ENCODE data around the gene PCF11.

The PCF11 gene

DNA sequence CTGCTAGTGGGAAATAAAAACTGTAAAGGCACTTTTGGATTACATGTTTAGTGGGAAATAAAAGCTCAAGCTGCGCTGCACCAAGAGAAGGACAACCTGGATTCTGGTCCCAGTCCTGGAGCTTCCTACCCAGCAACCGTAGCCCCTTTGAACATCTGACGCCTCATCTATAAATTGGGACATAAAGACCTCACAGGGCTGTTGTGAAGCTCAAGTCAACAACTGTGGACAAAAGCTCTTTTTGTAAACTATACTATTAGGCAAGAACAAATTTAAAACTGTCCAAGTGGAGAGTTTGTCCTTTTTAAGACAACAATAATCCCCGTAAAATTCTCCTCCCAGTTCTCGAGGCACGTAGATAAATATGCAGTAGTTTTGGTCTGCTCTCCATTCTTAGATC, 17.6 kb upstream of the PCF11 start:
- TF ChIP-seq SIN3A (IDR thresholded peaks at IDR 0.05; ENCODE audit: borderline replicate concordance, insufficient read depth, low read length), result no peak
- TF ChIP-seq TAF1 (IDR thresholded peaks at IDR 0.05; ENCODE audit: borderline replicate concordance, insufficient read depth, low read length), result no peak

DNA sequence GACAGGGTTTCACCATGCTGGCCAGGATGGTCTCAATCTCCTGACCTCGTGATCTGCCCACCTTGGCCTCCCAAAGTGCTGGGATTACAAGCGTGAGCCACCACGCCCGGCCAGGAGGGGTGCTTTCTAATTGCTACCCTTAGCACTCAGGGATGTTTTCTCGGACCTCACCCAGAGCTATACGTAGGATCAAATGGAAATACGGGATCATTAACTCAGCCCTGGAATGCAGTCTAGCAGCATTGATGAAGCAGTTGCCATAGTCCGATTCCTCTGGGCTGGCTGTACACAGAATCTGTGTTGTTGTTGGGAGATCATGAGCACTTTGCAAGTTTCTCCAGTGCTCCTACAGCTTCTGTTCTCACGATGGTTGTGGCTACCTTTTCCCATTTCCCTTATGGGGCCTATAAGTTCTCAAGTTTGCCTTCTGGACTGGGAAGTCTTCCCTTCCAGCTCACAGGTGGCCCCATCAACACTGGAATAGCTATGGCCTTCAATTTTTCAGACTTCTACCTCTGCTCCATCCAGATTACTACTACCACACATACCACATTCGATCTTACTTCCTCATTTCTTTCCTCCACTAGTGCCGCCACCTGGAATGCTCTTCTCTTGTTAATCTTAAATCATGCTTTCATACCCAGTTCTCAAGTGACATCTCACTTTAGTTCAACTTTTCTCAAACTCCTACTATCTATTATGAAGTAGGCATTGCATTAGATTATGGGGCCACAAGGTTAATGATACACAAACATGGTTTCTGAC, 16.1 kb upstream of the PCF11 start:
- TF ChIP-seq, protein P1, sequence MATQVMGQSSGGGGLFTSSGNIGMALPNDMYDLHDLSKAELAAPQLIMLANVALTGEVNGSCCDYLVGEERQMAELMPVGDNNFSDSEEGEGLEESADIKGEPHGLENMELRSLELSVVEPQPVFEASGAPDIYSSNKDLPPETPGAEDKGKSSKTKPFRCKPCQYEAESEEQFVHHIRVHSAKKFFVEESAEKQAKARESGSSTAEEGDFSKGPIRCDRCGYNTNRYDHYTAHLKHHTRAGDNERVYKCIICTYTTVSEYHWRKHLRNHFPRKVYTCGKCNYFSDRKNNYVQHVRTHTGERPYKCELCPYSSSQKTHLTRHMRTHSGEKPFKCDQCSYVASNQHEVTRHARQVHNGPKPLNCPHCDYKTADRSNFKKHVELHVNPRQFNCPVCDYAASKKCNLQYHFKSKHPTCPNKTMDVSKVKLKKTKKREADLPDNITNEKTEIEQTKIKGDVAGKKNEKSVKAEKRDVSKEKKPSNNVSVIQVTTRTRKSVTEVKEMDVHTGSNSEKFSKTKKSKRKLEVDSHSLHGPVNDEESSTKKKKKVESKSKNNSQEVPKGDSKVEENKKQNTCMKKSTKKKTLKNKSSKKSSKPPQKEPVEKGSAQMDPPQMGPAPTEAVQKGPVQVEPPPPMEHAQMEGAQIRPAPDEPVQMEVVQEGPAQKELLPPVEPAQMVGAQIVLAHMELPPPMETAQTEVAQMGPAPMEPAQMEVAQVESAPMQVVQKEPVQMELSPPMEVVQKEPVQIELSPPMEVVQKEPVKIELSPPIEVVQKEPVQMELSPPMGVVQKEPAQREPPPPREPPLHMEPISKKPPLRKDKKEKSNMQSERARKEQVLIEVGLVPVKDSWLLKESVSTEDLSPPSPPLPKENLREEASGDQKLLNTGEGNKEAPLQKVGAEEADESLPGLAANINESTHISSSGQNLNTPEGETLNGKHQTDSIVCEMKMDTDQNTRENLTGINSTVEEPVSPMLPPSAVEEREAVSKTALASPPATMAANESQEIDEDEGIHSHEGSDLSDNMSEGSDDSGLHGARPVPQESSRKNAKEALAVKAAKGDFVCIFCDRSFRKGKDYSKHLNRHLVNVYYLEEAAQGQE (IDR thresholded peaks at IDR 0.05; ENCODE audit: insufficient read depth in 1 of 2, low read depth in 2 of 2, low read length in 2 of 2), result no peak
- TF ChIP-seq TAF1 (IDR thresholded peaks at IDR 0.05; ENCODE audit: borderline replicate concordance, insufficient read depth, low read length) (no peak), SIN3A (IDR thresholded peaks at IDR 0.05; ENCODE audit: borderline replicate concordance, insufficient read depth, low read length) (no peak), POLR2AphosphoS5 (IDR thresholded peaks at IDR 0.05; ENCODE audit: low read depth, low read length) (no peak), FOXP2 (optimal IDR thresholded peaks at IDR 0.05; ENCODE audit: borderline replicate concordance, extremely low read depth, extremely low read length, insufficient read depth) (no peak)

DNA sequence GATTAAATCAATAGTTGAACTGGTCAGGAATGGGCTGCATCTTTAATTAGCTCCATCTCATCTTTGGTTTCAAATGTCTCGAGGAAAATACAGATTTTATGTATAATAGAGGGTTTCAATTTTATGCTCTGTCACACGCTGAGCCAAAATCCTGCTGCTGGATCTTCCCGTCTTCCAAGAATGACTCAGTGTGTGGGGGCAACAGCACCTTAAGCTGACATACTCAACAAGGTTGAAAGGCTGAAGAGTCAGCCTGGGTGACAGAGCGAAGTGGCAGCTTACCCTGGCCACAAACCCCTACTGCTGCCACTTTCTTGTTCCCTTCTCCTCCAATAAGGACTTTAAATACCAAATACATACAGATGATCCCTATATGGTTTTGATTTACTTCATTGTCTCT, 9.0 kb upstream of the PCF11 start:
- TF ChIP-seq TAF1 (IDR thresholded peaks at IDR 0.05; ENCODE audit: borderline replicate concordance, insufficient read depth, low read length) (no peak), POLR2AphosphoS5 (IDR thresholded peaks at IDR 0.05; ENCODE audit: low read depth, low read length) (no peak), FOXP2 (optimal IDR thresholded peaks at IDR 0.05; ENCODE audit: borderline replicate concordance, extremely low read depth, extremely low read length, insufficient read depth) (no peak), SIN3A (IDR thresholded peaks at IDR 0.05; ENCODE audit: borderline replicate concordance, insufficient read depth, low read length) (no peak)
- TF ChIP-seq, protein P1 (IDR thresholded peaks at IDR 0.05; ENCODE audit: insufficient read depth in 1 of 2, low read depth in 2 of 2, low read length in 2 of 2), result no peak

DNA sequence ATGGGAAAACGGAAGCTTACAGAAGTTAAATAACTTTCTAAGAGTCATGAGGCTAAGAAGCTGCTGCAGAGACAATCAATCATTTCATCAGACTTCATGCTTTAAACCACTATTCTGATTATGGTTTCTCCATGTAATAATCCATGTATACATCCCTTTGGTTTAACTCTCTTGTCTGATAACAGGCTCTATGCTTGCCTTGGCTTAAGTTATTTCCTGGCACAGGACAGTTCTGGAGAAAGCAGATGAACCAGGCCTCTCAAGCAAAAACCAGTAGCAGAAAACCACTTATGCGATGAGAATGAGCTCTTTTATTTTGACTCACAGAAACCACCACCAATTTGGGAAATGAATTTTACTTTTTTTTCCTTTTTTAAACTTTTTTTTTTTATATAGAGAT, 6.5 kb upstream of the PCF11 start:
- TF ChIP-seq POLR2AphosphoS5 (IDR thresholded peaks at IDR 0.05; ENCODE audit: low read depth, low read length), result no peak
- no peak for TF ChIP-seq SIN3A (IDR thresholded peaks at IDR 0.05; ENCODE audit: borderline replicate concordance, insufficient read depth, low read length)
- TF ChIP-seq TAF1 (IDR thresholded peaks at IDR 0.05; ENCODE audit: borderline replicate concordance, insufficient read depth, low read length), result no peak
- no peak for TF ChIP-seq FOXP2 (optimal IDR thresholded peaks at IDR 0.05; ENCODE audit: borderline replicate concordance, extremely low read depth, extremely low read length, insufficient read depth)
- TF ChIP-seq, protein P1 (IDR thresholded peaks at IDR 0.05; ENCODE audit: insufficient read depth in 1 of 2, low read depth in 2 of 2, low read length in 2 of 2), result no peak

DNA sequence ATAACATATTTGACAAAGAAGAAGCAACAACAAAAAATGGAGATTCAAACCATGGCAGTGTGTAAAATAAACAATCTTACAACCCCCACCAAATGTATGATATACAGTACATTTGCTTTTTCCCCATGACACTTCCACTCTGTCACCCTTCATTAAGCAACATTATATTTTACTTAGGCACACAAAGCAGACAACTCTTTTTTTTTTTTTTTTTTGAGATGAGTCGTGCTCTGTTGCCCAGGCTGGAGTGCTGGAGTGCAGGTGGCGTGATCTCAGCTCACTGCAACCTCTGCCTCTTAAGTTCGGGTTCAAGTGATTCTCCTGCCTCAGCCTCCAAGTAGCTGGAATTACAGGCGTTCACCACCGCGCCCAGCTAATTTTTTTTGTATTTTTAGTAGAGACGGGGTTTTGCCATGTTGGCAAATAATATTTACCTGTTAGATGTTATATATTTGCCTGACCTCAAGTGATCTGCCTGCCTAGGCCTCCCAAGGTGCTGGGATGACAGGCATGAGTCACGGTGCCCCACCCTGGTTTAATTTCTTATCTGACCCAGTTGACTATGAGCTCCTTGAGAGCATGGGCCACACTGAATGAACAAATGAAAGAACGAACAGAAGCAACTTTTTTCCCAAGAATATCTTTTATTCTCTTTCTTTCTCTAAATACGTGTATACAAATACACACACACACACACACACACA, 5.5 kb upstream of the PCF11 start:
- TF ChIP-seq SIN3A (IDR thresholded peaks at IDR 0.05; ENCODE audit: borderline replicate concordance, insufficient read depth, low read length) (no peak), TAF1 (IDR thresholded peaks at IDR 0.05; ENCODE audit: borderline replicate concordance, insufficient read depth, low read length) (no peak), FOXP2 (optimal IDR thresholded peaks at IDR 0.05; ENCODE audit: borderline replicate concordance, extremely low read depth, extremely low read length, insufficient read depth) (no peak), POLR2AphosphoS5 (IDR thresholded peaks at IDR 0.05; ENCODE audit: low read depth, low read length) (no peak)
- TF ChIP-seq, protein P1 (IDR thresholded peaks at IDR 0.05; ENCODE audit: insufficient read depth in 1 of 2, low read depth in 2 of 2, low read length in 2 of 2), result no peak

Data from PFSK-1 (cell line).